H1 (cell line): ENCODE results near the gene ADGRL4. TPM values are rescaled to one million over a fixed set of nuclear protein-coding genes. Genes with fewer than 3 reads are reported as not detected.

ENCODE experiments used
- CTCF ChIA-PET: fragments of 300-600 bp; sonication (Branson Sonifier 250); formaldehyde crosslinking; loops from one replicate; lab custom pipeline; 2021; ENCODE audit not compliant: partially characterized antibody; lab: Charles Lee
- POLR2A ChIA-PET: fragments of 300-600 bp; sonication (Branson Sonifier 250); formaldehyde crosslinking; loops from one replicate; lab custom pipeline; 2021; ENCODE audit warnings: inconsistent platforms; ENCODE audit not compliant: partially characterized antibody; lab: Charles Lee
- DNase-seq, 2 experiments: peaks; one replicate each; pipeline versions ENCODE4 v3.0.0 to v3.0.0-alpha.2; 2010 to 2022; ENCODE audit warnings: low spot score in 2 of 2, low read depth in 1 of 2, mixed read lengths in 1 of 2
- FAIRE-seq: peaks from 2 replicates; lab custom pipeline; 2011; peaks lifted over from hg19 to GRCh38; lab: Jason Lieb, UNC
- H2AFZ ChIP-seq: 2 replicates; pipeline ENCODE4 v1.8.1; 2012; ENCODE audit warnings: low read length, inconsistent platforms
- H2AK5ac ChIP-seq: 2 replicates; pipeline ENCODE4 v1.6.1; 2013; ENCODE audit warnings: low read depth, low read length
- H2BK120ac ChIP-seq: replicated peaks from 2 replicates; pipeline ENCODE3; 2013; ENCODE audit warnings: low read depth, low read length, inconsistent platforms
- H2BK12ac ChIP-seq: 2 replicates; pipeline ENCODE4 v1.6.1; 2013; ENCODE audit warnings: low read depth, low read length
- H2BK15ac ChIP-seq: 2 replicates; pipeline ENCODE4 v1.6.1; 2013; ENCODE audit warnings: low read length
- H2BK20ac ChIP-seq: 2 replicates; pipeline ENCODE4 v1.6.1; 2013; ENCODE audit warnings: low read length
- H2BK5ac ChIP-seq: 2 replicates; pipeline ENCODE4 v1.6.1; 2013; ENCODE audit warnings: low read depth, low read length
- H3K14ac ChIP-seq: 2 replicates; pipeline ENCODE4 v1.6.1; 2013; ENCODE audit warnings: inconsistent platforms; ENCODE audit not compliant: insufficient read length
- H3K18ac ChIP-seq: 2 replicates; pipeline ENCODE4 v1.6.1; 2013; ENCODE audit warnings: low read length; ENCODE audit errors: extremely low read depth
- H3K23ac ChIP-seq: 2 replicates; pipeline ENCODE4 v1.6.1; 2013; ENCODE audit warnings: inconsistent platforms; ENCODE audit not compliant: insufficient read length
- H3K23me2 ChIP-seq: 2 replicates; pipeline ENCODE4 v1.6.1; 2013; ENCODE audit warnings: low read depth, low read length
- H3K27ac ChIP-seq: 2 replicates; pipeline ENCODE4 v1.6.1; 2011; ENCODE audit warnings: low read depth, low read length, inconsistent platforms
- H3K27me3 ChIP-seq, 4 experiments: replicated peaks in 1 of 4; 1 replicate in 1 of 4; 2 replicates in 3 of 4; pipeline versions ENCODE4 v1.6.1 to v1.8.1; 2011 to 2013; ENCODE audit warnings: low read length in 3 of 4, mild to moderate bottlenecking in 3 of 4, inconsistent platforms in 2 of 4, mixed read lengths in 2 of 4, moderate library complexity in 1 of 4; ENCODE audit not compliant: control insufficient read depth in 3 of 4, insufficient read depth in 3 of 4; ENCODE audit errors: extremely low read depth in 1 of 4
- H3K36me3 ChIP-seq, 4 experiments: 2 replicates each; pipeline versions ENCODE4 v1.6.1 to v1.8.1; 2011 to 2013; ENCODE audit warnings: mild to moderate bottlenecking in 4 of 4, low read length in 3 of 4, moderate library complexity in 2 of 4, control low read depth in 1 of 4, inconsistent platforms in 1 of 4; ENCODE audit not compliant: insufficient read depth in 4 of 4, control insufficient read depth in 2 of 4
- H3K4ac ChIP-seq: replicated peaks from 2 replicates; pipeline ENCODE3; 2013; ENCODE audit warnings: low read length, low read depth, mixed read lengths, inconsistent platforms; ENCODE audit not compliant: insufficient read length
- H3K4me1 ChIP-seq, 4 experiments: replicated peaks in 1 of 4; 1 replicate in 1 of 4; 2 replicates in 3 of 4; pipeline versions ENCODE4 v1.6.1 to v1.8.1; 2011 to 2013; ENCODE audit warnings: low read length in 3 of 4, inconsistent platforms in 2 of 4, mixed read lengths in 1 of 4; ENCODE audit not compliant: insufficient read depth in 4 of 4, control insufficient read depth in 3 of 4
- H3K4me2 ChIP-seq, 2 experiments: 2 replicates each; pipeline versions ENCODE4 v1.6.1 to v1.8.1; 2011 to 2013; ENCODE audit warnings: low read depth in 2 of 2, low read length in 2 of 2, control low read depth in 1 of 2, inconsistent platforms in 1 of 2, mild to moderate bottlenecking in 1 of 2; ENCODE audit not compliant: insufficient read depth in 1 of 2
- H3K4me3 ChIP-seq, 4 experiments: fragments of 200-600, 300-600 bp in 1 of 4; sonication (generic), shearing (Covaris generic), sonication (Bioruptor Twin) in 1 of 4; 2 replicates each; pipeline versions ENCODE4 v1.5.1 to v1.8.1; 2011 to 2016; ENCODE audit warnings: low read length in 4 of 4, low read depth in 3 of 4, control low read depth in 2 of 4, inconsistent platforms in 2 of 4, mild to moderate bottlenecking in 2 of 4, mixed read lengths in 1 of 4, moderate library complexity in 1 of 4; ENCODE audit not compliant: insufficient read depth in 2 of 4; ENCODE audit errors: extremely low read depth in 1 of 4
- H3K56ac ChIP-seq: replicated peaks from 2 replicates; pipeline ENCODE3; 2013; ENCODE audit warnings: low read depth, mild to moderate bottlenecking, mixed read lengths, low read length, inconsistent platforms; ENCODE audit not compliant: insufficient read length
- H3K79me1 ChIP-seq: 2 replicates; pipeline ENCODE4 v1.6.1; 2013; ENCODE audit warnings: low read depth, low read length, control low read depth
- H3K79me2 ChIP-seq, 2 experiments: 2 replicates each; pipeline versions ENCODE4 v1.6.1 to v1.8.1; 2012 to 2013; ENCODE audit warnings: low read length in 2 of 2, mild to moderate bottlenecking in 2 of 2, inconsistent platforms in 1 of 2; ENCODE audit not compliant: insufficient read depth in 2 of 2, control insufficient read depth in 1 of 2
- H3K9ac ChIP-seq, 4 experiments: replicated peaks in 1 of 4; 1 replicate in 1 of 4; 2 replicates in 3 of 4; pipeline versions ENCODE4 v1.6.1 to v1.8.1; 2011 to 2013; ENCODE audit warnings: low read depth in 3 of 4, low read length in 3 of 4, control low read depth in 2 of 4, mild to moderate bottlenecking in 2 of 4, moderate library complexity in 2 of 4, inconsistent platforms in 1 of 4; ENCODE audit errors: extremely low read depth in 1 of 4
- H3K9me3 ChIP-seq, 2 experiments: 2 replicates each; pipeline versions ENCODE4 v1.6.1 to v1.8.1; 2012 to 2013; ENCODE audit warnings: mild to moderate bottlenecking in 2 of 2, moderate library complexity in 2 of 2, control low read depth in 1 of 2, inconsistent platforms in 1 of 2, low read depth in 1 of 2, low read length in 1 of 2, mixed read lengths in 1 of 2; ENCODE audit not compliant: insufficient read depth in 2 of 2
- H4K20me1 ChIP-seq, 2 experiments: replicated peaks in 1 of 2; 2 replicates each; pipeline versions ENCODE3 to v1.8.1; 2011 to 2013; ENCODE audit warnings: inconsistent platforms in 2 of 2, low read length in 2 of 2, mild to moderate bottlenecking in 1 of 2; ENCODE audit not compliant: insufficient read depth in 2 of 2, control insufficient read depth in 1 of 2
- H4K5ac ChIP-seq: 2 replicates; pipeline ENCODE4 v1.6.1; 2013; ENCODE audit warnings: low read length, low read depth, mixed read lengths, inconsistent platforms; ENCODE audit not compliant: insufficient read length
- H4K8ac ChIP-seq: 2 replicates; pipeline ENCODE4 v1.8.0; 2013; ENCODE audit warnings: mild to moderate bottlenecking, moderate library complexity, low read length, inconsistent platforms; ENCODE audit not compliant: insufficient read depth; ENCODE audit errors: extremely low read depth
- H4K91ac ChIP-seq: replicated peaks from 2 replicates; pipeline ENCODE3; 2013; ENCODE audit warnings: low read length, mixed read lengths, inconsistent platforms; ENCODE audit not compliant: insufficient read length
- ASH2L ChIP-seq: fragments of 200-600, 300-600 bp; sonication (generic); IDR thresholded peaks from one replicate; pipeline ENCODE4 v1.7.1; 2017; ENCODE audit warnings: low read length
- BACH1 ChIP-seq: IDR thresholded peaks from 2 replicates; pipeline ENCODE4 v1.6.1; 2012; ENCODE audit warnings: low read length, improper control_type of control experiment
- BRCA1 ChIP-seq: IDR thresholded peaks from 2 replicates; pipeline ENCODE4 v1.6.1; 2012; ENCODE audit warnings: low read depth, low read length, improper control_type of control experiment
- EGR1 ChIP-seq: IDR thresholded peaks from 2 replicates; pipeline ENCODE4 v1.6.1; 2011; ENCODE audit warnings: low read depth, low read length, borderline replicate concordance
- KDM4A ChIP-seq: IDR thresholded peaks from one replicate; pipeline ENCODE4 v1.7.1; 2012; ENCODE audit warnings: low read depth, mild to moderate bottlenecking, moderate library complexity, low read length, inconsistent platforms; ENCODE audit not compliant: severe bottlenecking
- PHF8 ChIP-seq: fragments of 200-600 bp; sonication (generic); conservative IDR thresholded peaks from 2 replicates; pipeline ENCODE4 v1.7.1; 2012; ENCODE audit warnings: low read depth, mild to moderate bottlenecking, inconsistent platforms, low read length, moderate library complexity
- RAD21 ChIP-seq, 2 experiments: IDR thresholded peaks in 1 of 2; conservative IDR thresholded peaks in 1 of 2; 2 replicates each; pipeline ENCODE4 v1.6.1; 2011; ENCODE audit warnings: low read depth in 2 of 2, low read length in 2 of 2, improper control_type of control experiment in 1 of 2, inconsistent platforms in 1 of 2, mild to moderate bottlenecking in 1 of 2, moderate library complexity in 1 of 2
- RBBP5 ChIP-seq: IDR thresholded peaks from 2 replicates; pipeline ENCODE4 v1.7.1; 2012; ENCODE audit warnings: low read depth, mild to moderate bottlenecking, inconsistent platforms, low read length, moderate library complexity, borderline replicate concordance
- RFX5 ChIP-seq: IDR thresholded peaks from 2 replicates; pipeline ENCODE4 v1.6.1; 2011; ENCODE audit warnings: low read depth, low read length, improper control_type of control experiment, borderline replicate concordance
- TAF1 ChIP-seq: IDR thresholded peaks from 2 replicates; pipeline ENCODE4 v1.6.1; 2011; ENCODE audit warnings: mild to moderate bottlenecking, low read depth, low read length
- TAF7 ChIP-seq: optimal IDR thresholded peaks from 2 replicates; pipeline ENCODE3; 2011; ENCODE audit warnings: low read depth, mild to moderate bottlenecking, inconsistent platforms, low read length, moderate library complexity, borderline replicate concordance
- WGBS, 2 experiments: shearing (Covaris generic) in 1 of 2; methylation state at CpG; one replicate each; pipeline versions ENCODE4 v1.1.6 to v1.1.7; 2013 to 2015; ENCODE audit warnings: low lambda C conversion rate in 2 of 2, mixed read lengths in 2 of 2, inconsistent platforms in 1 of 2, low coverage in 1 of 2, missing lambda C conversion rate in 1 of 2; ENCODE audit not compliant: insufficient replicate concordance in 2 of 2, insufficient coverage in 1 of 2, insufficient read length in 1 of 2; ENCODE audit errors: extremely low coverage in 1 of 2, missing lambda C conversion rate in 1 of 2; 5-methylcytosine and 5-hydroxymethylcytosine counted together
- long read RNA-seq, 2 experiments: library from RNA in 1 of 2; library from capped mRNA in 1 of 2; stranded (forward); transcript quantifications; one replicate each; pipeline ENCODE4 v2.0.0, GENCODE V29; 2021; ENCODE audit warnings: inconsistent platforms in 1 of 2
- polyA minus RNA-seq, 3 experiments: library from RNA; depleted of rRNA, polyadenylated mRNA; stranded (reverse); fragments of >200 nt; gene quantifications; 1 replicate in 2 of 3; 2 replicates in 1 of 3; pipeline ENCODE4 v1.2.3, GENCODE V29; 2011
- polyA plus RNA-seq, 7 experiments: library from polyadenylated mRNA; depleted of rRNA in 3 of 7; stranded (reverse) in 5 of 7; unstranded in 2 of 7; fragments of >200 nt in 5 of 7; fragments of 200-250 nt in 2 of 7; gene quantifications; 1 replicate in 5 of 7; 2 replicates in 1 of 7; 4 replicates in 1 of 7; pipeline versions ENCODE4 v1.2.1 to v1.2.3, GENCODE V29; 2011 to 2013; ENCODE audit warnings: missing spikeins in 2 of 7, mixed read lengths in 2 of 7
- total RNA-seq: library from RNA; stranded (reverse); fragmentation: NEBNext Ultra II Directional; extraction: Animal tissue kit (Norgen Biotek cat#: 25700); gene quantifications from 2 replicates; pipeline ENCODE4 v1.2.1, GENCODE V29; 2021

ADGRL4 gene
- total RNA-seq (0.48 and 0.60 TPM in 2 replicates), polyA plus RNA-seq (2011; rRNA removed) (0.27 and 0.97 TPM in 2 replicates), polyA minus RNA-seq (2011; rRNA and poly(A)+ RNA removed) (0.06 and 0.59 TPM in 2 replicates)
- 0.22 TPM for polyA plus RNA-seq (2011; cell fraction: cytosol; rRNA removed)
- polyA plus RNA-seq (2011; cell fraction: nucleus; rRNA removed), result 0.07 TPM
- polyA plus RNA-seq (2012, experiment 1 of 2), result 0.28 to 0.93 TPM (median 0.60 TPM) in 4 replicates
- not detected for polyA plus RNA-seq (2012, experiment 2 of 2)
- polyA plus RNA-seq (2013, experiment 1 of 2), result 3.8 TPM
- 4.2 TPM for polyA plus RNA-seq (2013, experiment 2 of 2)
- not detected for polyA minus RNA-seq (2011; cell fraction: cytosol; rRNA and poly(A)+ RNA removed)
- polyA minus RNA-seq (2011; cell fraction: nucleus; rRNA and poly(A)+ RNA removed), result not detected
- long read RNA-seq, experiment 1, result 0 reads
- long read RNA-seq, experiment 2, result 0 reads

- Histone ChIP-seq H2AK5ac (no peak within 1 kb of the TSS), H3K4me2 (peak within 1 kb of the TSS; percentile 81 to 86), H2BK12ac (no peak within 1 kb of the TSS; the same call in 1 of the 2 replicates), H3K4ac (peak within 1 kb of the TSS; percentile 32), H2AFZ (peak within 1 kb of the TSS; percentile 99), H3K4me1 (peaks cover 0 to 3% (median 1%) of the 10 kb centered on the region in 4 experiments; a peak in 2 of 7 replicates), H2BK120ac (no peak within 1 kb of the TSS), H4K20me1 (no peaks in the 10 kb centered on the region), H2BK5ac (0 out of 2 replicates have a peak within 1 kb of the TSS, but pooled peaks have one; percentile 12), H4K5ac (peak within 1 kb of the TSS; percentile 37), H3K36me3 (no peaks in the 10 kb centered on the region), H3K27ac (no peak within 1 kb of the TSS), H2BK15ac (no peak within 1 kb of the TSS), H3K4me3 (peak within 1 kb of the TSS; percentile 47 to 75 (median 69)), H3K14ac (no peak within 1 kb of the TSS), H3K18ac (0 out of 2 replicates have a peak within 1 kb of the TSS, but pooled peaks have one; percentile 20), H3K9me3 (no peaks in the 10 kb centered on the region), H3K79me2 (no peaks in the 10 kb centered on the region), H4K8ac (peak within 1 kb of the TSS; percentile 89; the same call in 1 of the 2 replicates), H3K56ac (peak within 1 kb of the TSS; percentile 53), H3K79me1 (no peaks in the 10 kb centered on the region), H4K91ac (no peak within 1 kb of the TSS), H3K27me3 (no peaks in the 10 kb centered on the region), H3K23me2 (no peaks in the 10 kb centered on the region), H3K23ac (no peak within 1 kb of the TSS), H3K9ac (peak within 1 kb of the TSS in 3 of 4 experiments; percentile 22 to 62 (median 51); a peak in 5 of 7 replicates), H2BK20ac (peak within 1 kb of the TSS; percentile 55; the same call in 1 of the 2 replicates)
- 1% methylated on average over 35 of the region's 35 CpGs; no CpG with 5 or more reads in 1 of the 2 experiments for WGBS, 2 experiments
- DNase-seq (peak; percentile 3 to 75), FAIRE-seq (no peak)
- ChIA-PET CTCF (interaction anchor here (1.0 kb wide), 1 partner anchor 38 kb away, joined by 4 read pairs; no protein-coding TSS in a partner anchor), POLR2A (no interaction called here)
- TF ChIP-seq EGR1 (0 out of 2 replicates have a peak, but pooled peaks have one; percentile 19), RAD21 (IDR thresholded peaks at IDR 0.05 in 1 of 2, conservative IDR thresholded peaks at IDR 0.05 in 1 of 2; ENCODE audit: low read depth in 2 of 2, low read length in 2 of 2) (peak in 1 of 2 experiments; percentile 7; a peak in 1 of 4 replicates), TAF1 (peak; percentile 49; the same call in 1 of the 2 replicates), KDM4A (peak; percentile 67), ASH2L (peak; percentile 98), RFX5 (peak; percentile 76; the same call in 1 of the 2 replicates), BACH1 (no peak), BRCA1 (no peak), TAF7 (peak; percentile 22), PHF8 (0 out of 2 replicates have a peak, but pooled peaks have one; percentile 14), RBBP5 (peak; percentile 99)
These were observed at the start of gene ADGRL4 for GRCh38 chr1:79006564-79006963. Gene ADGRL4, minus strand, starts transcription at chr1:79006730. Its CDS starts 76 bp downstream, at chr1:79006654.
